IMR-90 (cell line): ENCODE measurements around the gene RFX3. TPM values are rescaled to one million over a fixed set of nuclear protein-coding genes. Genes with fewer than 3 reads are reported as not detected.

Experiments
- ATAC-seq: fragments of 200-7000 bp; cut with Tn5 transposase; 2 replicates; pipeline ENCODE4 v1.9.1; 2020; ENCODE audit warnings: low read depth, mild to moderate bottlenecking, moderate library complexity
- BruUV-seq: library from RNA; stranded (reverse); fragments of 400-500 nt; replicated peaks from 2 replicates; lab custom pipeline; 2021; lab: Mats Ljungman, UMichigan
- CTCF ChIA-PET: fragments of 300-600 bp; formaldehyde crosslinking; extraction: SDS; loops from one replicate; lab custom pipeline; 2021; ENCODE audit warnings: antibody characterized with exemption; lab: Yijun Ruan, JAX
- POLR2A ChIA-PET: fragments of 300-600 bp; sonication (Branson Sonifier 250); formaldehyde crosslinking; loops from one replicate; lab custom pipeline; 2022; ENCODE audit warnings: antibody characterized with exemption; ENCODE audit not compliant: unreplicated experiment; lab: Charles Lee
- DNase-seq: peaks from one replicate; pipeline ENCODE4 v3.0.0; 2013
- H2AFZ ChIP-seq: replicated peaks from 2 replicates; pipeline ENCODE3; 2013; ENCODE audit warnings: low read length, mild to moderate bottlenecking; ENCODE audit not compliant: poor library complexity
- H2AK5ac ChIP-seq: 2 replicates; pipeline ENCODE4 v1.6.1; 2013; ENCODE audit warnings: low read depth, low read length, inconsistent platforms
- H2AK9ac ChIP-seq: replicated peaks from 2 replicates; pipeline ENCODE3; 2013; ENCODE audit warnings: mild to moderate bottlenecking, low read depth, low read length, moderate library complexity; ENCODE audit not compliant: poor library complexity
- H2BK120ac ChIP-seq: 2 replicates; pipeline ENCODE4 v1.6.1; 2013; ENCODE audit warnings: low read depth, low read length, inconsistent platforms
- H2BK15ac ChIP-seq: 3 replicates; pipeline ENCODE4 v1.6.1; 2013; ENCODE audit warnings: low read depth, low read length, inconsistent platforms
- H2BK20ac ChIP-seq: 2 replicates; pipeline ENCODE4 v1.6.1; 2013; ENCODE audit warnings: low read depth, mild to moderate bottlenecking, inconsistent platforms, low read length, moderate library complexity
- H2BK5ac ChIP-seq: 2 replicates; pipeline ENCODE4 v1.6.1; 2013; ENCODE audit warnings: mild to moderate bottlenecking, low read depth, low read length, inconsistent platforms; ENCODE audit not compliant: poor library complexity, severe bottlenecking
- H3K14ac ChIP-seq: replicated peaks from 2 replicates; pipeline ENCODE4 v1.6.1; 2013; ENCODE audit warnings: low read depth, low read length, inconsistent platforms
- H3K18ac ChIP-seq: 2 replicates; pipeline ENCODE4 v1.6.1; 2013; ENCODE audit warnings: low read depth, low read length, control low read depth
- H3K23ac ChIP-seq: 2 replicates; pipeline ENCODE4 v1.6.1; 2013; ENCODE audit warnings: low read depth, low read length, inconsistent platforms
- H3K27ac ChIP-seq: 2 replicates; pipeline ENCODE4 v1.5.1; 2013; ENCODE audit warnings: mild to moderate bottlenecking, control low read depth, low read length; ENCODE audit not compliant: insufficient read depth
- H3K27me3 ChIP-seq: 2 replicates; pipeline ENCODE4 v1.6.1; 2013; ENCODE audit warnings: low read length; ENCODE audit not compliant: control insufficient read depth, insufficient read depth
- H3K36me3 ChIP-seq: 2 replicates; pipeline ENCODE4 v1.6.1; 2013; ENCODE audit warnings: low read length, mixed read lengths; ENCODE audit not compliant: control insufficient read depth, insufficient read depth
- H3K4ac ChIP-seq: 2 replicates; pipeline ENCODE4 v1.6.1; 2013; ENCODE audit warnings: low read depth, low read length, inconsistent platforms
- H3K4me1 ChIP-seq: 2 replicates; pipeline ENCODE4 v1.6.1; 2013; ENCODE audit warnings: low read length, mixed read lengths; ENCODE audit not compliant: control insufficient read depth, insufficient read depth
- H3K4me2 ChIP-seq: 2 replicates; pipeline ENCODE4 v1.6.1; 2013; ENCODE audit warnings: low read depth, mild to moderate bottlenecking, control low read depth, low read length, moderate library complexity
- H3K4me3 ChIP-seq: 2 replicates; pipeline ENCODE4 v1.5.1; 2013; ENCODE audit warnings: low read depth, mild to moderate bottlenecking, control low read depth, low read length, moderate library complexity; ENCODE audit not compliant: insufficient read depth
- H3K56ac ChIP-seq: 2 replicates; pipeline ENCODE4 v1.6.1; 2013; ENCODE audit warnings: low read length, inconsistent platforms; ENCODE audit not compliant: insufficient read depth; ENCODE audit errors: extremely low read depth
- H3K79me1 ChIP-seq, 2 experiments: 2 replicates each; pipeline ENCODE4 v1.6.1; 2013; ENCODE audit warnings: low read length in 2 of 2, inconsistent platforms in 1 of 2, low read depth in 1 of 2
- H3K9ac ChIP-seq: 2 replicates; pipeline ENCODE4 v1.6.1; 2013; ENCODE audit warnings: low read depth, low read length, control low read depth
- H3K9me1 ChIP-seq: 2 replicates; pipeline ENCODE4 v1.6.1; 2013; ENCODE audit warnings: low read length, inconsistent platforms; ENCODE audit not compliant: insufficient read depth
- H3K9me3 ChIP-seq: 2 replicates; pipeline ENCODE4 v1.6.1; 2013; ENCODE audit warnings: low read length; ENCODE audit not compliant: control insufficient read depth, insufficient read depth
- H4K20me1 ChIP-seq: 2 replicates; pipeline ENCODE4 v1.6.1; 2013; ENCODE audit warnings: low read length, inconsistent platforms; ENCODE audit not compliant: insufficient read depth
- H4K5ac ChIP-seq: 2 replicates; pipeline ENCODE4 v1.6.1; 2013; ENCODE audit warnings: mild to moderate bottlenecking, low read depth, low read length, control low read depth
- H4K8ac ChIP-seq, 2 experiments: 2 replicates each; pipeline ENCODE4 v1.6.1; 2013; ENCODE audit warnings: low read depth in 2 of 2, low read length in 2 of 2, control low read depth in 1 of 2, inconsistent platforms in 1 of 2
- H4K91ac ChIP-seq: 2 replicates; pipeline ENCODE4 v1.6.1; 2013; ENCODE audit warnings: low read depth, low read length, inconsistent platforms; ENCODE audit not compliant: insufficient read depth
- CHD1 ChIP-seq: IDR thresholded peaks from 2 replicates; pipeline ENCODE4 v1.6.1; 2012; ENCODE audit warnings: low read depth, low read length, improper control_type of control experiment
- ELK1 ChIP-seq: fragments of 150-350 bp; IDR thresholded peaks from 2 replicates; pipeline ENCODE4 v1.6.1; 2016; ENCODE audit warnings: low read depth, mild to moderate bottlenecking, low read length, moderate library complexity, borderline replicate concordance
- WGBS, 2 experiments: methylation state at CpG; one replicate each; pipeline versions ENCODE4 v1.1.5 to v1.1.7; 2013; ENCODE audit warnings: missing lambda C conversion rate in 2 of 2; ENCODE audit not compliant: insufficient read length in 1 of 2; ENCODE audit errors: extremely low coverage in 2 of 2; 5-methylcytosine and 5-hydroxymethylcytosine counted together
- dilution Hi-C: fragments of 300-500 bp; cut with HindIII; formaldehyde crosslinking; loops from one replicate; pipeline ENCODE4 v1.14.3; 2018; ENCODE audit warnings: low sequenced_read_pairs; ENCODE audit not compliant: unreplicated experiment
- in situ Hi-C: fragments of 300-500 bp; cut with MboI; formaldehyde crosslinking; loops from 3 replicates; pipeline ENCODE4 v1.14.3; 2019; ENCODE audit warnings: low sequenced_read_pairs, inconsistent platforms, mixed read lengths
- intact Hi-C: fragments of 100-400 bp; cut with micrococcal nuclease; formaldehyde crosslinking; loops from 2 replicates; pipeline ENCODE4 v1.10.0; 2022
- polyA plus RNA-seq, 3 experiments: library from polyadenylated mRNA; depleted of rRNA; stranded (reverse); fragments of >200 nt; gene quantifications; 2 replicates each; pipeline ENCODE4 v1.2.3, GENCODE V29; 2012; ENCODE audit warnings: low replicate concordance in 1 of 3
- total RNA-seq: library from RNA; depleted of rRNA; stranded (reverse); fragments of >200 nt; gene quantifications from 2 replicates; pipeline ENCODE4 v1.2.3, GENCODE V29; 2012

Gene RFX3
- total and polyA plus RNA-seq, 2 of the 4 experiments (the other 2 are of a cell fraction) = 1.7 to 2.7 TPM

GRCh38 chr9:3525096-3525835, 535 bp downstream of the RFX3 start:
- Histone ChIP-seq H2BK5ac (peak overlapping the region; percentile 87), H3K14ac (peak overlapping the region; percentile 76), H3K56ac (peak overlapping the region; percentile 60), H4K91ac (peak overlapping the region; percentile 26; the same call in 1 of the 2 replicates), H2BK120ac (peak overlapping the region; percentile 18; the same call in 1 of the 2 replicates), H3K23ac (peak overlapping the region; percentile 89), H4K20me1 (no peaks in the 10 kb centered on the region), H3K27me3 (no peaks in the 10 kb centered on the region), H3K4me2 (peak overlapping the region; percentile 100), H3K4ac (peak overlapping the region; percentile 61), H4K8ac (peak overlapping the region; percentile 19 to 45; a peak in 3 of 4 replicates), H2BK15ac (no peak overlapping the region), H3K36me3 (0 out of 2 replicates have a peak, but pooled peaks cover 1% of the 10 kb centered on the region), H2BK20ac (no peak overlapping the region), H3K27ac (peak overlapping the region; percentile 73), H4K5ac (peak overlapping the region; percentile 1; the same call in 1 of the 2 replicates), H2AFZ (peak overlapping the region; percentile 86), H3K9ac (peak overlapping the region; percentile 75), H2AK9ac (peak overlapping the region; percentile 71), H3K4me3 (peak overlapping the region; percentile 97), H3K9me1 (no peaks in the 10 kb centered on the region), H2AK5ac (0 out of 2 replicates have a peak overlapping the region, but pooled peaks have one; percentile 6), H3K79me1 (peaks cover 20 to 34% of the 10 kb centered on the region in 2 experiments), H3K9me3 (no peaks in the 10 kb centered on the region), H3K18ac (peak overlapping the region; percentile 8; the same call in 1 of the 2 replicates), H3K4me1 (no peaks in the 10 kb centered on the region; the same call in 1 of the 2 replicates)
- dilution Hi-C loops (no loop called here), in situ Hi-C loops (loop anchor here (25.0 kb wide), 1 partner anchor 663 kb away; no protein-coding TSS in a partner anchor), intact Hi-C loops (loop anchor here (1.0 to 10.0 kb wide), 5 partner anchors 58 to 777 kb away; no protein-coding TSS in a partner anchor)
- POLR2A ChIA-PET = no interaction called here
- CTCF ChIA-PET = interaction anchor here (0.6 to 1.0 kb wide), 3 partner anchors 221 to 846 kb away, joined by 3 to 5 read pairs (median 3); no protein-coding TSS in a partner anchor
- no peak for TF ChIP-seq ELK1
- no peak for TF ChIP-seq CHD1
- DNase-seq (no peak), ATAC-seq (peak; percentile 10)
- BruUV-seq = TSS peak; percentile 53
- 0% methylated on average over 21 of the region's 43 CpGs; no CpG with 5 or more reads in 1 of the 2 experiments for WGBS, 2 experiments
